Measurements from ENCODE around the gene NLRC5.

GRCh38 chr16:57123216-57123973 lies 134.0 kb downstream of the NLRC5 start:
- no peak for TF ChIP-seq POLR2A (IDR thresholded peaks at IDR 0.05)
- no peak for TF ChIP-seq CTCF (IDR thresholded peaks at IDR 0.05)

All from Peyer's patch (tissue), 4 donors.